AG09319 (cell line): Measurements from ENCODE around the gene MASTL.
A peak's percentile ranks its signal among the peaks of the same experiment; 100 is the strongest.

Experiments
- DNase-seq: peaks from one replicate; pipeline ENCODE4 v3.0.0-alpha.2; 2010; ENCODE audit warnings: low read depth; ENCODE audit errors: extremely low read depth
- TF ChIP-seq, protein P1 (sequence below): IDR thresholded peaks from 2 replicates; pipeline ENCODE4 v1.5.1; 2011; ENCODE audit warnings: low read depth, mild to moderate bottlenecking, inconsistent platforms, low read length, moderate library complexity

Gene MASTL

DNA sequence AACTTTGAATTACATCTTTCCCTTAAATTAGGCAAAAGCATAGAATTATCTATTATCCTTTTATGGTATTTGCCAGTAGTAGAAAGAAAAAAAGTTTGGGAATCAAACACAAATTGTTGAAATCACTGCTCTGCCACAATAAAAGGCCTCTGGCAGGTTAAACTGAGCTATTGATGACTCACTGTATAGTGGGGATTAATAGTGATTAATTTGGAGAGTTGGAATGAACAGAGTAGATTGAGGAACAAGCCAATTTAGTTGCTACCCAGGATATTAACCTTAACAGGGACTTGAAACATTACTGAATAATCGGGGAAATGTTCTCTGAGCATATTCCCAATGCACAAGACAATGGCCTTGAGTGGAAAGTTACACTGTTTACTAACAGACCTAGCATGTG, 33.1 kb downstream of the MASTL start:
- TF ChIP-seq, protein P1, sequence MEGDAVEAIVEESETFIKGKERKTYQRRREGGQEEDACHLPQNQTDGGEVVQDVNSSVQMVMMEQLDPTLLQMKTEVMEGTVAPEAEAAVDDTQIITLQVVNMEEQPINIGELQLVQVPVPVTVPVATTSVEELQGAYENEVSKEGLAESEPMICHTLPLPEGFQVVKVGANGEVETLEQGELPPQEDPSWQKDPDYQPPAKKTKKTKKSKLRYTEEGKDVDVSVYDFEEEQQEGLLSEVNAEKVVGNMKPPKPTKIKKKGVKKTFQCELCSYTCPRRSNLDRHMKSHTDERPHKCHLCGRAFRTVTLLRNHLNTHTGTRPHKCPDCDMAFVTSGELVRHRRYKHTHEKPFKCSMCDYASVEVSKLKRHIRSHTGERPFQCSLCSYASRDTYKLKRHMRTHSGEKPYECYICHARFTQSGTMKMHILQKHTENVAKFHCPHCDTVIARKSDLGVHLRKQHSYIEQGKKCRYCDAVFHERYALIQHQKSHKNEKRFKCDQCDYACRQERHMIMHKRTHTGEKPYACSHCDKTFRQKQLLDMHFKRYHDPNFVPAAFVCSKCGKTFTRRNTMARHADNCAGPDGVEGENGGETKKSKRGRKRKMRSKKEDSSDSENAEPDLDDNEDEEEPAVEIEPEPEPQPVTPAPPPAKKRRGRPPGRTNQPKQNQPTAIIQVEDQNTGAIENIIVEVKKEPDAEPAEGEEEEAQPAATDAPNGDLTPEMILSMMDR = no peak
- DNase-seq = no peak

GRCh38 chr10:27188897-27189296, 33.7 kb downstream of the MASTL start:
- TF ChIP-seq, protein P1 = no peak
- DNase-seq = no peak

GRCh38 chr10:27190508-27190907, 35.4 kb downstream of the MASTL start:
- TF ChIP-seq, protein P1 = no peak
- no peak for DNase-seq

DNA sequence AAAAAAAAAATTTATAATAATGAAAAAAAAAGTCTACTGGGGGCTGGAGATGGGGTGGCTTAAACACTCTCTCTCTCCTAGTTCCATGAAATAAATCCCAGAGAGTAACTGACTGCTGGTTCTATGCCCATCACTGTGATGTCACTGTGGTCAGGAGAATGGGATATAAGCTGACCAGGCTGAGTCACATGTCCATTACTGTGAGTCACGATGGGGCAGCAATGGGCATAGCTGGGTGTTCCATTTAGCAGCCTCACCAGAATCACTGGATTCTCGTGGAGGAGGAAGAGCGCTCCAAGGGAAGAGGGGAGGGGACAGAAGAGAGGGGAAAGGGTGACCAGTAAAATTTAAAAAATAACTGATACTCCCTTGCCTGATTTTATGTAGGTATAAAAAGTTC, 37.1 kb downstream of the MASTL start:
- TF ChIP-seq, protein P1 = no peak
- DNase-seq = peak; percentile 51

DNA sequence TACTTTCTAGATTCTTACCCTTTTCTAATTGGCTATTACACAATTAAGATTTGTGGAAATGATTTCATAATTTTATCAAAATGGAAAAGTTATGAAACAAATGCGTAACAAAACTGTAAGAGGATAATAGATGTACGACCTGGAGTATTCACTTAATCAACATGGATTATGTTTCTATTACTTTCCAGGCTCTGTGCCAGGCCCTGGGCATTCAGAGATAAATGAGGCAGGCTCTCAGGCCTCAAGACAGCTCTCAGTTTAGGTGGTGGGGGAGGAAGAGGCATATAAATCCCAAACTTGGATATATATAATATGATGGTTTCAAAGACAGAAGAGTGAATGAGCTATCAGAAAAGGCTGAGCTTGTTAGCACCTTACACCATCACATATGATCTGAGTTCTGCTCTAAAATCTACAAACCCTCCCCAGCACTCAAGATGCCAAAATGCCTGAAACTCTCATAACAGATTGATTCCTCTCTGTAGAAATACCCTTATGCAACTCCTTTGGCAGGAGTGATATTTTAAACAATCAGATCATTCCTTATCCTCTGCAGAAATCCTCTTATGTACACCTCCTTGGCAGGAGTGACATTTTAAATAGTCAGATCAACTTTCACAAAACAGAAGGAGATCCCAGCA, 42.9 kb downstream of the MASTL start:
- TF ChIP-seq, protein P1 = no peak
- no peak for DNase-seq

DNA sequence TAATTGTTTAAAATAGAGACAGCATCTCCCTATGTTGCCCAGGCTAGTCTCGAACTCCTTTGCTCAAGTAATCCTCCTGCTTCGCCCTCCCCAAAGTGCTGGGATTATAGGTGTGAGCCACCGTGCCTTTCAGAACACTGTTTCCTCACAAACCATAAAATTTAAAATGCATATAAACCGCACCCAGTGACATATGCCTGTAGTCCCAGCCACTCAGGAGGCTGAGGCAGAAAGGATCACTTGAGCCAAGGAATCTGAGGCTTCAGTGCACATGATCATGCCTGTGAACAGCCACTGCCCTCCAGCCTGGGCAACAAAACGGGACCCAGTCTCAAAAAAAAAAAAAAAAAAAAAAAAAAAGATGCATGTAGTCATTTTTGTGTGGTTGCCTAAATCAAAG, 48.7 kb downstream of the MASTL start:
- TF ChIP-seq, protein P1 = no peak
- DNase-seq = no peak

GRCh38 chr10:27207350-27207749, 52.2 kb downstream of the MASTL start:
- DNase-seq = no peak
- TF ChIP-seq, protein P1 = no peak
